MM.1S (cell line): ENCODE measurements around the gene EFNA5.
A peak's percentile ranks its signal among the peaks of the same experiment; 100 is the strongest.

Experiments
- DNase-seq: peaks from one replicate; pipeline ENCODE4 v3.0.0-alpha.2; 2015
- H2AFZ ChIP-seq: fragments of 300-600 bp; sonication (generic); 2 replicates; pipeline ENCODE4 v1.6.0; 2016; ENCODE audit warnings: antibody characterized with exemption, low read length
- H3F3A ChIP-seq: fragments of 300-600 bp; sonication (generic); 2 replicates; pipeline ENCODE4 v1.6.1; 2016; ENCODE audit warnings: mild to moderate bottlenecking, antibody characterized with exemption, low read length, moderate library complexity, mixed read lengths; ENCODE audit not compliant: insufficient read depth
- H3K27ac ChIP-seq: fragments of 300-600 bp; sonication (generic); 2 replicates; pipeline ENCODE4 v1.5.1; 2016; ENCODE audit warnings: mild to moderate bottlenecking, low read length
- H3K27me3 ChIP-seq: fragments of 300-600 bp; sonication (generic); replicated peaks from 2 replicates; pipeline ENCODE4 v1.6.0; 2016; ENCODE audit warnings: low read length; ENCODE audit not compliant: insufficient read depth
- H3K36me3 ChIP-seq: fragments of 300-600 bp; sonication (generic); replicated peaks from 2 replicates; pipeline ENCODE4 v1.6.1; 2016; ENCODE audit warnings: mild to moderate bottlenecking, low read length, mixed read lengths; ENCODE audit not compliant: insufficient read depth
- H3K4me1 ChIP-seq: fragments of 300-600 bp; sonication (generic); 2 replicates; pipeline ENCODE4 v1.6.1; 2016; ENCODE audit warnings: low read length, mixed read lengths
- H3K4me2 ChIP-seq: fragments of 300-600 bp; sonication (generic); 2 replicates; pipeline ENCODE4 v1.6.0; 2016; ENCODE audit warnings: low read depth, low read length
- H3K4me3 ChIP-seq: fragments of 300-600 bp; sonication (generic); 2 replicates; pipeline ENCODE4 v1.5.1; 2016; ENCODE audit warnings: low read length, mixed read lengths
- H3K79me2 ChIP-seq: fragments of 300-600 bp; sonication (generic); 2 replicates; pipeline ENCODE4 v1.6.1; 2016; ENCODE audit warnings: mixed run types, low read length, mixed read lengths
- H3K9ac ChIP-seq: fragments of 300-600 bp; sonication (generic); 2 replicates; pipeline ENCODE4 v1.6.1; 2016; ENCODE audit warnings: low read length, mixed read lengths
- H3K9me2 ChIP-seq: fragments of 300-600 bp; sonication (generic); replicated peaks from 2 replicates; pipeline ENCODE4 v1.6.1; 2016; ENCODE audit warnings: mild to moderate bottlenecking, low read length, mixed read lengths; ENCODE audit not compliant: insufficient read depth
- H3K9me3 ChIP-seq: fragments of 300-600 bp; sonication (generic); replicated peaks from 2 replicates; pipeline ENCODE4 v1.6.1; 2016; ENCODE audit warnings: mild to moderate bottlenecking, low read length, mixed read lengths; ENCODE audit not compliant: insufficient read depth
- H4K20me1 ChIP-seq: fragments of 300-600 bp; sonication (generic); 2 replicates; pipeline ENCODE4 v1.6.1; 2016; ENCODE audit warnings: mild to moderate bottlenecking, low read length, moderate library complexity, mixed read lengths; ENCODE audit not compliant: insufficient read depth
- EZH2 ChIP-seq: fragments of 300-600 bp; sonication (generic); optimal IDR thresholded peaks from 2 replicates; pipeline ENCODE3; 2017; ENCODE audit warnings: low read depth, mild to moderate bottlenecking, antibody characterized with exemption, low read length, mixed read lengths
- EZH2phosphoT487 ChIP-seq: fragments of 300-600 bp; sonication (generic); IDR thresholded peaks from 2 replicates; pipeline ENCODE4 v1.6.1; 2018; ENCODE audit warnings: antibody characterized with exemption, low read length
- TF ChIP-seq, protein P1 (sequence below): fragments of 300-600 bp; sonication (generic); IDR thresholded peaks from 2 replicates; pipeline ENCODE4 v1.5.1; 2016; ENCODE audit warnings: antibody characterized with exemption, low read length, mixed read lengths

Gene EFNA5

DNA sequence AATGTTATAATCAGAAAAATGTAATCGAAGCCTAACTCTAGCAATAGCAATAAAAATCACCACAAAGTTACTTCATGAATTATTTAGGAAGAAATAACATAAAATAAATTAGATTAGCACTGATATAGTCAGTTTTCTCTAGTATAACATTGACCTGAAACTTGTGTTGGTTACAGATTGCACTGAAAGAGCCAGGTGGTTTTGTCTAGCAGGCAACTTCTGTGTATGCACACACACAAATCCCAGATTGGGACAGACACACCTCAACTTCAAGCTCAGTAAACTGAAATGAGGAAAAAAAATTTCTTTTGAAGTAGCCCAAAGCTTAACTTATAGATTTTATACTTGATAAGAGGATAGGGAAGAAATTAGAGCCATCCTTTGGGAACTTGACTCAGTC lies 129.3 kb downstream of the EFNA5 start:
- H4K20me1 ChIP-seq, result no peaks in the 10 kb centered on the region
- DNase-seq, result peak; percentile 48
- H3F3A ChIP-seq, result no peaks in the 10 kb centered on the region
- no peak overlapping the region for H3K27ac ChIP-seq
- H3K4me1 ChIP-seq, result no peaks in the 10 kb centered on the region
- TF ChIP-seq, protein P1, sequence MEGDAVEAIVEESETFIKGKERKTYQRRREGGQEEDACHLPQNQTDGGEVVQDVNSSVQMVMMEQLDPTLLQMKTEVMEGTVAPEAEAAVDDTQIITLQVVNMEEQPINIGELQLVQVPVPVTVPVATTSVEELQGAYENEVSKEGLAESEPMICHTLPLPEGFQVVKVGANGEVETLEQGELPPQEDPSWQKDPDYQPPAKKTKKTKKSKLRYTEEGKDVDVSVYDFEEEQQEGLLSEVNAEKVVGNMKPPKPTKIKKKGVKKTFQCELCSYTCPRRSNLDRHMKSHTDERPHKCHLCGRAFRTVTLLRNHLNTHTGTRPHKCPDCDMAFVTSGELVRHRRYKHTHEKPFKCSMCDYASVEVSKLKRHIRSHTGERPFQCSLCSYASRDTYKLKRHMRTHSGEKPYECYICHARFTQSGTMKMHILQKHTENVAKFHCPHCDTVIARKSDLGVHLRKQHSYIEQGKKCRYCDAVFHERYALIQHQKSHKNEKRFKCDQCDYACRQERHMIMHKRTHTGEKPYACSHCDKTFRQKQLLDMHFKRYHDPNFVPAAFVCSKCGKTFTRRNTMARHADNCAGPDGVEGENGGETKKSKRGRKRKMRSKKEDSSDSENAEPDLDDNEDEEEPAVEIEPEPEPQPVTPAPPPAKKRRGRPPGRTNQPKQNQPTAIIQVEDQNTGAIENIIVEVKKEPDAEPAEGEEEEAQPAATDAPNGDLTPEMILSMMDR, result no peak
- no peak for TF ChIP-seq EZH2
- no peak for TF ChIP-seq EZH2phosphoT487
- H3K4me3 ChIP-seq, result no peak overlapping the region
- no peak overlapping the region for H2AFZ ChIP-seq
- no peaks in the 10 kb centered on the region for H3K27me3 ChIP-seq
- H3K9me2 ChIP-seq, result no peaks in the 10 kb centered on the region
- H3K4me2 ChIP-seq, result no peak overlapping the region
- no peaks in the 10 kb centered on the region for H3K9me3 ChIP-seq
- H3K9ac ChIP-seq, result no peak overlapping the region
- no peaks in the 10 kb centered on the region for H3K36me3 ChIP-seq
- no peaks in the 10 kb centered on the region for H3K79me2 ChIP-seq

GRCh38 chr5:107539726-107540330 lies 130.9 kb downstream of the EFNA5 start:
- Histone ChIP-seq H3F3A (no peaks in the 10 kb centered on the region), H2AFZ (no peak overlapping the region), H3K79me2 (no peaks in the 10 kb centered on the region), H4K20me1 (no peaks in the 10 kb centered on the region), H3K4me2 (no peak overlapping the region), H3K9me3 (no peaks in the 10 kb centered on the region), H3K27ac (no peak overlapping the region), H3K36me3 (no peaks in the 10 kb centered on the region), H3K4me1 (no peaks in the 10 kb centered on the region), H3K4me3 (no peak overlapping the region), H3K9ac (no peak overlapping the region), H3K9me2 (no peaks in the 10 kb centered on the region), H3K27me3 (no peaks in the 10 kb centered on the region)
- DNase-seq, result no peak
- TF ChIP-seq EZH2 (no peak), EZH2phosphoT487 (no peak)
- TF ChIP-seq, protein P1, result no peak

DNA sequence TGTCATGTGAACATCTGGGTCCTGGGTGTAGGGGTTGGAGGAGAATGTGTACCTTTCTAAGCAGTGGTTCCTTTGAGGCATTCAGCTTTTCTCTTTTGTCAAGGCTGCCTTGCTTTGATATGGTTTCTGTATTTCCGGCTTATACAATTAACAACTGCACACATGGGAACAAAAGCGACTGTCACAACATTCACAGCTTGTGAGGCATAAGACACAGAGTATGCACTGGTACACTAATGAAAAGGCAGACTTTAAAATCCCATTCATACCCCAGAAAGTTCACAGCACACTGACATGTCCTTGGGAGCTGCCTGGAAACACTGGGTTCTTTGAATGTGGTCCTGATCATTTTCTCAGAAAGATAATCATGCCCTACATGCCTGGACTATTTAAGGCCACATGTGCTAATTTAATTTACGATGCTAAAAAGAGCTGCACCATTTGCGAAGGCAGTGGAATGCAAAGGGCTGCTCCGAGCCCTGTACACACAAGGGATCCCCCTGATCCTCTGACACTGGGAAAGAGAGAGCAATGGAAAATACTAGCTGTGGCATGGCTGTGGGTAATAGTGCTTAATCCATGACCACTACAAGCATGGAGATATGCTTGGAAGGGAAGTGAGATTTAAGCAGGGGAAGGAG lies 131.8 kb downstream of the EFNA5 start:
- no peak for TF ChIP-seq EZH2phosphoT487
- TF ChIP-seq, protein P1, result no peak
- TF ChIP-seq EZH2, result no peak
- Histone ChIP-seq H4K20me1 (no peaks in the 10 kb centered on the region), H3F3A (no peaks in the 10 kb centered on the region), H3K4me3 (no peak overlapping the region), H3K27ac (no peak overlapping the region), H3K9me2 (no peaks in the 10 kb centered on the region), H2AFZ (no peak overlapping the region), H3K27me3 (no peaks in the 10 kb centered on the region), H3K36me3 (no peaks in the 10 kb centered on the region), H3K9ac (no peak overlapping the region), H3K4me1 (no peaks in the 10 kb centered on the region), H3K9me3 (no peaks in the 10 kb centered on the region), H3K4me2 (no peak overlapping the region), H3K79me2 (no peaks in the 10 kb centered on the region)
- no peak for DNase-seq
